Mucosa of stomach (tissue), 1 donor: ENCODE measurements around the gene TMCC2.
"Not testable (repeated sequence)": the region's sequence is repeated elsewhere in the genome, so short reads cannot be mapped to it uniquely, and the experiment has no call there.

Experiments used
- H3K27me3 ChIP-seq: one replicate; pipeline ENCODE4 v1.7.0; 2013; ENCODE audit warnings: mild to moderate bottlenecking, low read length; ENCODE audit not compliant: control insufficient read depth, insufficient read depth
- H3K36me3 ChIP-seq: one replicate; pipeline ENCODE4 v1.7.0; 2013; ENCODE audit warnings: low read length; ENCODE audit not compliant: control insufficient read depth, insufficient read depth
- H3K4me1 ChIP-seq: one replicate; pipeline ENCODE4 v1.7.0; 2013; ENCODE audit warnings: mild to moderate bottlenecking, low read length; ENCODE audit not compliant: control insufficient read depth, insufficient read depth
- H3K4me3 ChIP-seq: one replicate; pipeline ENCODE4 v1.7.0; 2013; ENCODE audit warnings: low read length
- H3K9ac ChIP-seq: one replicate; pipeline ENCODE4 v1.7.0; 2013; ENCODE audit warnings: mild to moderate bottlenecking, low read length, moderate library complexity
- H3K9me3 ChIP-seq: one replicate; pipeline ENCODE4 v1.7.0; 2013; ENCODE audit warnings: mild to moderate bottlenecking, low read length, moderate library complexity; ENCODE audit not compliant: control insufficient read depth
- donor health status: Pancreatic carcinoma.

The TMCC2 gene

GRCh38 chr1:205270764-205271163, 43.0 kb downstream of the TMCC2 start:
- Histone ChIP-seq H3K27me3 (no peaks in the 10 kb centered on the region), H3K9me3 (no peaks in the 10 kb centered on the region), H3K4me3 (no peak overlapping the region), H3K36me3 (no peaks in the 10 kb centered on the region), H3K9ac (no peak overlapping the region), H3K4me1 (peaks cover 3% of the 10 kb centered on the region)

DNA sequence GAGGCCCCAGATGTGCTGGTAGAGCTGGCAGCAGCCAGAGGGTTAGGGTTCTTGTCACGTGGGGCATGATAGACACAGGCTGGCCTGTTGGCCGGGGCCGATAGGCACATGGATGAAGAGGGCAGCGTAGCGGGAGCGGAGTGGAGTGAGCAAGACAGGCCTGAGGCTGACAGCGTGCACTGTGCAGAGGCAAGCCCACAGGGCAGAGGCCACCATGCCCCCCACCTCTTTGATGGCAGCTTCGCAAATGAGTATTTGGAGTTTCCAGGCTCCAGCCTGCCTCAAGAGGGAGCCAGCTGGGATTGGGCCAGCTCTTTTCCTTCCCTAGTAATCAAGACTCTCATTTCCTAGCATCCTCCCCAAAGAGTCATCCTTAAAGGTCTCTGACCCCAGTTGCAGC, 43.5 kb downstream of the TMCC2 start:
- Histone ChIP-seq H3K36me3 (no peaks in the 10 kb centered on the region), H3K4me3 (no peak overlapping the region), H3K4me1 (peaks cover 3% of the 10 kb centered on the region), H3K9me3 (no peaks in the 10 kb centered on the region), H3K27me3 (no peaks in the 10 kb centered on the region), H3K9ac (no peak overlapping the region)

DNA sequence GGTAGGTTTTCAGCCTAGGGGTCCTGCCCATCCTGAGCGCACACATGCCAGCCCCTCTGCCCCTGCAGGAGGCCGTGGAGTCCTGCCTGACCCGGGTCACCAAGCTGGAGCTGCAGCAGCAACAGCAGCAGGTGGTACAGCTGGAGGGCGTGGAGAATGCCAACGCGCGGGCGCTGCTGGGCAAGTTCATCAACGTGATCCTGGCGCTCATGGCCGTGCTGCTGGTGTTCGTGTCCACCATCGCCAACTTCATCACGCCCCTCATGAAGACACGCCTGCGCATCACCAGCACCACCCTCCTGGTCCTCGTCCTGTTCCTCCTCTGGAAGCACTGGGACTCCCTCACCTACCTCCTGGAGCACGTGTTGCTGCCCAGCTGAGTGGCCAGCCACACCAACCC, 44.0 kb downstream of the TMCC2 start:
- Histone ChIP-seq H3K9me3 (no peaks in the 10 kb centered on the region), H3K9ac (no peak overlapping the region), H3K4me3 (no peak overlapping the region), H3K27me3 (no peaks in the 10 kb centered on the region), H3K4me1 (peaks cover 3% of the 10 kb centered on the region), H3K36me3 (no peaks in the 10 kb centered on the region)

DNA sequence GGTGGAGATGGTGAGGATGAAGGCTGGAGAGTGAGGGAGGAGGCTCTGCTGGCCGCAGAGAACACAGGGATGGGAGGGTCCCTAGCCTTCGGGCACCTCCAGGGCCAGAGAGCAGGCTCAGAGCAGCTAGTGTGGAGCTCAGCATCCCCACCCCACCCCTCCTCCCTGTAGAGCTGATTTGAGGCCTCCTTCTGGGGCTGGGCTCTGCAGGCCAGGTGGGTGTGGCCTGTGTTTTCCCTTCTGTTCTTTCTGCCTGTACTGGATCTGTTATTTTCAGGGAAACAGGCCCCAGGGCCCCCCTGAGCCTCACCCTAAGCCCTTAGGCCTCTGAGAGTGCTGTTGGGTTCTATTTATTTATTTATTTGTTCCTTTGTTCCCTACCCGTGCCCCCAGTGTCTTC, 44.8 kb downstream of the TMCC2 start:
- Histone ChIP-seq H3K9me3 (no peaks in the 10 kb centered on the region), H3K4me1 (peaks cover 3% of the 10 kb centered on the region), H3K27me3 (no peaks in the 10 kb centered on the region), H3K4me3 (no peak overlapping the region), H3K9ac (no peak overlapping the region), H3K36me3 (no peaks in the 10 kb centered on the region)

DNA sequence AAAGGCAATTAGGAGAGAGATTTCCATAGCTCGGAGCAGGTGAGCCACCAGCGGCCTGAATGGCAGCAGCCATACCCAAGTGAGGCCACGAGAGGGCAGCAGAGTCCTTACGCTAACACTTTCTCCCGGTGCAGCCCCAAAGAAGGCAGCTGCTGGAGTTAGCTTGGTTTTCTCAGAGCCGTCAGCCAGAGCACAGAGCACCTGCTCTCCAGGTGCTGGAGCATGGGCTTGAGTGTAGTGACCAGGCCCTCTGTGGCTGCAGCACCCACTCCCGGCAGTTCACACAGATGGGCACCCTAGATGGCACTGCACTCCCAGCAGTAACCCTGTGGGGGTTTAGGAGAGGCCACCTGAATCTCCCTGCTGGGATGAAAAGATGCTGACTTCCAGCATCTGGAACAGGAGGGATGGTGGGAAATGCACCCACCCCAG, 45.8 kb downstream of the TMCC2 start:
- no peak overlapping the region for H3K4me3 ChIP-seq

GRCh38 chr1:205274041-205274691, 46.4 kb downstream of the TMCC2 start:
- peaks cover 3% of the 10 kb centered on the region for H3K4me1 ChIP-seq
- no peak overlapping the region for H3K9ac ChIP-seq
- H3K36me3 ChIP-seq: no peaks in the 10 kb centered on the region
- no peaks in the 10 kb centered on the region for H3K27me3 ChIP-seq
- no peak overlapping the region for H3K4me3 ChIP-seq
- H3K9me3 ChIP-seq: no peaks in the 10 kb centered on the region

More for the DNA sequence above, 45.8 kb downstream of the TMCC2 start:
- H3K4me1 ChIP-seq: peaks cover 3% of the 10 kb centered on the region
- no peaks in the 10 kb centered on the region for H3K9me3 ChIP-seq
- no peaks in the 10 kb centered on the region for H3K27me3 ChIP-seq
- H3K9ac ChIP-seq: no peak overlapping the region
- no peaks in the 10 kb centered on the region for H3K36me3 ChIP-seq

GRCh38 chr1:205275133-205275532, 47.4 kb downstream of the TMCC2 start:
- no peak overlapping the region for H3K9ac ChIP-seq
- peaks cover 3% of the 10 kb centered on the region for H3K4me1 ChIP-seq
- no peak overlapping the region for H3K4me3 ChIP-seq
- no peaks in the 10 kb centered on the region for H3K9me3 ChIP-seq
- no peaks in the 10 kb centered on the region for H3K36me3 ChIP-seq
- H3K27me3 ChIP-seq: no peaks in the 10 kb centered on the region

DNA sequence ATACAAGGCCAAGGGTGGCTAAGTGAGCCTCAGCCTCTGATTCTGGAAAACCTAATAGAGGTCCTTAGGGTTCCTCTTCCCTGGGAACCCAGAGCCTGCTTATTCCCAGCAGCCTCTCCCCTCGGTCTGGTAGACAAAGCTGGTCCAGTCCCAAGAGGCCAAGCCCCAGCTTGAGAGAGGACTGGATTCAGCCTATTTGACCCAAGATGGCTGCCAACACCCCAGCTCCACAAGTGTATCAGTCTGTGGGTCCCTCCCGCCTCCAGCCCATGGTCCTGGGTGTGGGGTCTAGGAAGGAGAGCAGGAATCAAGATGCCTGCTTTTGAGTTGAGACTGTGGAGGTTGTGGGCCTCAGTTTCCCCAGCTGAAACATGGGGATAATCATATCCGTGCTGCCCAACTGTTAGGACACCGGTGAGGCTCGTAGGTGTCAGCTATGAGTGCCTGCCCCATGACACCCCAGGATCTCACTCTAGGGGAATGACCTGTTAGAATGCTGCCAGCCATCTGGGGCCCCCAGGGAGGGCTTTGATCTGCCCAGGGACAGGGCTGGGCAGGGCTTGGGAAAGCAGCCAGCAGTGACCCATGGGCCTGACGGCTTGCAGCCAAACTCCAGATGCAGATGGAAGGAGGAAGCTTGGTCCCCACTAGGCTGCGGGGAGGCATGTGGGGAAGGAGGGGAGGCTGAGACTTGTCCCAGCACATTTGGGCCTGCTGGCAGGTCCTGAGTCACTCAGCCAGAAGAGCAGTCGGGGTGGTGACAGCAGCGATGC, 48.4 kb downstream of the TMCC2 start:
- Histone ChIP-seq H3K9me3 (no peaks in the 10 kb centered on the region), H3K4me1 (peaks cover 3% of the 10 kb centered on the region), H3K9ac (no peak overlapping the region), H3K4me3 (no peak overlapping the region), H3K36me3 (no peaks in the 10 kb centered on the region), H3K27me3 (no peaks in the 10 kb centered on the region)

- no peak overlapping the region for H3K4me3 ChIP-seq
- H3K9me3 ChIP-seq: no peaks in the 10 kb centered on the region
- no peak overlapping the region for H3K9ac ChIP-seq
- H3K27me3 ChIP-seq: no peaks in the 10 kb centered on the region
- no peaks in the 10 kb centered on the region for H3K36me3 ChIP-seq
- no peaks in the 10 kb centered on the region for H3K4me1 ChIP-seq
These were observed 48.9 kb downstream of the TMCC2 start for GRCh38 chr1:205276689-205277065.

- no peaks in the 10 kb centered on the region for H3K27me3 ChIP-seq
- H3K4me1 ChIP-seq: peaks cover 4% of the 10 kb centered on the region
- no peaks in the 10 kb centered on the region for H3K36me3 ChIP-seq
- no peak overlapping the region for H3K4me3 ChIP-seq
- no peak overlapping the region for H3K9ac ChIP-seq
- H3K9me3 ChIP-seq: no peaks in the 10 kb centered on the region
These were observed 52.2 kb downstream of the TMCC2 start for GRCh38 chr1:205279986-205280385.

DNA sequence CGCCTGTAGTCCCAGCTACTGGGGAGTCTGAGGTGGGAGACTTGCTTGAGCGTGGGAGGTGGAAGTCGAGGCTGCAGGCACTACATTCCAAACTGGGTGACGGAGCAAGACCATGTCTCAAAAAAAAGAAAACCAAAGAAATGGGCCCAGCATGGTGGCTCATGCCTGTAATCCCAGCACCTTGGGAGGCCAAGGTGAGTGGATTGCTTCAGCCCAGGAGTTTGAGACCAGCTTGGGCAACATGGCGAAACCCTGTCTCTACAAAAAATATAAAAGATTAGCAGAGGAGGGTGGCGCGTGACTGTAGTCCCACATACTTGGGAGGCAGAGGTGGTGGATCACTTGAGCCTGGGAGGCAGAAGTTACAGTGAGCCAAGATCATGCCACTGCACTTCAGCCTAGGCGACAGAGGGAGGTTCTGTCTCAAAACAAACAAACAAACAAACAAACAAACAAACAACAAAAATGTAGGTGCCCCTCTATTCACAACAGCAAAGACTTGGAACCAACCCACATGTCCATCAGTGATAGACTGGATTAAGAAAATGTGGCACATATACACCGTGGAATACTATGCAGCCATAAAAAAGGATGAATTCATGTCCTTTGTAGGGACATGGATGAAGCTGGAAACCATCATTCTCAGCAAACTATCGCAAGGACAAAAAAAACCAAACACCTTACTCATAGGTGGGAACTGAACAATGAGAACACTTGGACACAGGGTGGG, 53.1 kb downstream of the TMCC2 start:
- H3K9me3 ChIP-seq, H3K4me1 ChIP-seq, H3K36me3 ChIP-seq, H3K4me3 ChIP-seq, H3K9ac ChIP-seq, H3K27me3 ChIP-seq: not testable (repeated sequence)
